OCI-LY1 (cell line): ENCODE results near the gene PJA2.

ENCODE experiments used
- H2AFZ ChIP-seq: fragments of 200-600 bp; sonication (generic), shearing (Covaris generic); 2 replicates; pipeline ENCODE4 v1.6.0; 2014; ENCODE audit warnings: antibody characterized with exemption, mild to moderate bottlenecking, low read length
- H3F3A ChIP-seq: fragments of 200-600 bp; sonication (generic), shearing (Covaris generic); 2 replicates; pipeline ENCODE4 v1.6.0; 2014; ENCODE audit warnings: mild to moderate bottlenecking, antibody characterized with exemption, low read length, moderate library complexity; ENCODE audit not compliant: insufficient read depth
- H3K27ac ChIP-seq: fragments of 200-600 bp; sonication (generic); 2 replicates; pipeline ENCODE4 v1.5.1; 2014; ENCODE audit warnings: low read length, mixed run types, mild to moderate bottlenecking, low read depth; ENCODE audit not compliant: poor library complexity, severe bottlenecking
- H3K27me3 ChIP-seq: fragments of 200-600 bp; sonication (generic); 2 replicates; pipeline ENCODE4 v1.6.0; 2014; ENCODE audit warnings: antibody characterized with exemption, mild to moderate bottlenecking, low read length, moderate library complexity; ENCODE audit not compliant: insufficient read depth
- H3K36me3 ChIP-seq: fragments of 200-600 bp; sonication (generic); 2 replicates; pipeline ENCODE4 v1.6.1; 2014; ENCODE audit warnings: mild to moderate bottlenecking, antibody characterized with exemption, low read length, moderate library complexity, mixed read lengths; ENCODE audit not compliant: insufficient read depth
- H3K4me1 ChIP-seq: fragments of 200-600 bp; sonication (generic); 2 replicates; pipeline ENCODE4 v1.5.1; 2014; ENCODE audit warnings: mild to moderate bottlenecking, low read length, moderate library complexity; ENCODE audit not compliant: insufficient read depth, severe bottlenecking
- H3K4me2 ChIP-seq: fragments of 200-600 bp; sonication (generic), shearing (Covaris generic); 2 replicates; pipeline ENCODE4 v1.6.1; 2014; ENCODE audit warnings: low read length
- H3K4me3 ChIP-seq: fragments of 200-600 bp; sonication (generic); 2 replicates; pipeline ENCODE4 v1.5.1; 2014; ENCODE audit warnings: low read length, low read depth, mild to moderate bottlenecking, mixed read lengths; ENCODE audit not compliant: poor library complexity, severe bottlenecking
- H3K79me2 ChIP-seq: fragments of 200-600 bp; shearing (Covaris generic); 2 replicates; pipeline ENCODE4 v1.6.1; 2016; ENCODE audit warnings: mixed run types, low read length, mixed read lengths; ENCODE audit not compliant: insufficient read depth
- H3K9ac ChIP-seq: fragments of 200-600 bp; sonication (generic), shearing (Covaris generic); 2 replicates; pipeline ENCODE4 v1.6.1; 2014; ENCODE audit warnings: mild to moderate bottlenecking, low read length, mixed read lengths
- H3K9me2 ChIP-seq: fragments of 200-600 bp; sonication (generic), shearing (Covaris generic); 2 replicates; pipeline ENCODE4 v1.6.1; 2014; ENCODE audit warnings: low read depth, mild to moderate bottlenecking, low read length, mixed read lengths
- H3K9me3 ChIP-seq: fragments of 200-600 bp; shearing (Covaris generic); 2 replicates; pipeline ENCODE4 v1.6.1; 2014; ENCODE audit warnings: low read length, mixed read lengths
- H4K20me1 ChIP-seq: fragments of 200-600 bp; sonication (generic), shearing (Covaris generic); 2 replicates; pipeline ENCODE4 v1.6.0; 2016; ENCODE audit warnings: mild to moderate bottlenecking, low read length; ENCODE audit not compliant: insufficient read depth
- CTCF ChIP-seq: fragments of 200-600 bp; sonication (generic), shearing (Covaris generic); IDR thresholded peaks from 2 replicates; pipeline ENCODE4 v1.5.1; 2017; ENCODE audit warnings: mild to moderate bottlenecking, antibody characterized with exemption, low read length, moderate library complexity, mixed read lengths
- EZH2 ChIP-seq: fragments of 200-600 bp; sonication (generic), shearing (Covaris generic); IDR thresholded peaks from 2 replicates; pipeline ENCODE4 v1.8.0; 2017; ENCODE audit warnings: borderline replicate concordance, mixed run types, mild to moderate bottlenecking, antibody characterized with exemption, low read length, moderate library complexity, mixed read lengths

Gene PJA2

GRCh38 chr5:109298794-109299193 lies 111.0 kb downstream of the PJA2 start:
- Histone ChIP-seq H3F3A (no peaks in the 10 kb centered on the region), H3K27ac (no peak overlapping the region), H3K4me1 (no peaks in the 10 kb centered on the region), H4K20me1 (no peaks in the 10 kb centered on the region), H3K36me3 (no peaks in the 10 kb centered on the region), H3K9ac (no peak overlapping the region), H3K27me3 (no peaks in the 10 kb centered on the region), H3K9me2 (no peaks in the 10 kb centered on the region), H3K79me2 (no peaks in the 10 kb centered on the region), H3K9me3 (no peaks in the 10 kb centered on the region), H3K4me3 (no peak overlapping the region), H3K4me2 (no peak overlapping the region), H2AFZ (no peak overlapping the region)
- TF ChIP-seq CTCF (no peak), EZH2 (no peak)

GRCh38 chr5:109297900-109298299 lies 111.9 kb downstream of the PJA2 start:
- H3K27ac ChIP-seq = no peak overlapping the region
- no peaks in the 10 kb centered on the region for H3K9me2 ChIP-seq
- H3K4me3 ChIP-seq = no peak overlapping the region
- H3K79me2 ChIP-seq = no peaks in the 10 kb centered on the region
- no peak overlapping the region for H2AFZ ChIP-seq
- TF ChIP-seq EZH2 (no peak), CTCF (no peak)
- no peak overlapping the region for H3K4me2 ChIP-seq
- no peak overlapping the region for H3K9ac ChIP-seq
- no peaks in the 10 kb centered on the region for H3K9me3 ChIP-seq
- H4K20me1 ChIP-seq = no peaks in the 10 kb centered on the region
- H3K36me3 ChIP-seq = no peaks in the 10 kb centered on the region
- H3K27me3 ChIP-seq = no peaks in the 10 kb centered on the region
- no peaks in the 10 kb centered on the region for H3F3A ChIP-seq
- no peaks in the 10 kb centered on the region for H3K4me1 ChIP-seq

GRCh38 chr5:109291090-109291489 lies 118.7 kb downstream of the PJA2 start:
- no peak overlapping the region for H3K4me3 ChIP-seq
- no peaks in the 10 kb centered on the region for H3K9me2 ChIP-seq
- no peaks in the 10 kb centered on the region for H3K9me3 ChIP-seq
- no peak overlapping the region for H3K4me2 ChIP-seq
- H3F3A ChIP-seq = no peaks in the 10 kb centered on the region
- no peak for TF ChIP-seq EZH2
- TF ChIP-seq CTCF = peak; percentile 5; the same call in 1 of the 2 replicates
- H2AFZ ChIP-seq = no peak overlapping the region
- no peak overlapping the region for H3K27ac ChIP-seq
- H3K9ac ChIP-seq = no peak overlapping the region
- no peaks in the 10 kb centered on the region for H3K79me2 ChIP-seq
- no peaks in the 10 kb centered on the region for H3K36me3 ChIP-seq
- no peaks in the 10 kb centered on the region for H3K4me1 ChIP-seq
- H3K27me3 ChIP-seq = no peaks in the 10 kb centered on the region
- no peaks in the 10 kb centered on the region for H4K20me1 ChIP-seq
